ENCODE measurements around the gene TBC1D4.

The TBC1D4 gene

GRCh38 chr13:75458696-75459422, 23.1 kb downstream of the TBC1D4 start:
- H3K36me3 ChIP-seq: no peaks in the 10 kb centered on the region
- no peak overlapping the region for H3K27ac ChIP-seq
- H3K4me3 ChIP-seq (ENCODE audit: low read depth, low read length): no peak overlapping the region
- DNase-seq: no peak
- no peaks in the 10 kb centered on the region for H3K9me3 ChIP-seq (ENCODE audit: severe bottlenecking)
- no peaks in the 10 kb centered on the region for H3K27me3 ChIP-seq (ENCODE audit: insufficient read depth, low read depth, severe bottlenecking)
- TF ChIP-seq, protein P1, sequence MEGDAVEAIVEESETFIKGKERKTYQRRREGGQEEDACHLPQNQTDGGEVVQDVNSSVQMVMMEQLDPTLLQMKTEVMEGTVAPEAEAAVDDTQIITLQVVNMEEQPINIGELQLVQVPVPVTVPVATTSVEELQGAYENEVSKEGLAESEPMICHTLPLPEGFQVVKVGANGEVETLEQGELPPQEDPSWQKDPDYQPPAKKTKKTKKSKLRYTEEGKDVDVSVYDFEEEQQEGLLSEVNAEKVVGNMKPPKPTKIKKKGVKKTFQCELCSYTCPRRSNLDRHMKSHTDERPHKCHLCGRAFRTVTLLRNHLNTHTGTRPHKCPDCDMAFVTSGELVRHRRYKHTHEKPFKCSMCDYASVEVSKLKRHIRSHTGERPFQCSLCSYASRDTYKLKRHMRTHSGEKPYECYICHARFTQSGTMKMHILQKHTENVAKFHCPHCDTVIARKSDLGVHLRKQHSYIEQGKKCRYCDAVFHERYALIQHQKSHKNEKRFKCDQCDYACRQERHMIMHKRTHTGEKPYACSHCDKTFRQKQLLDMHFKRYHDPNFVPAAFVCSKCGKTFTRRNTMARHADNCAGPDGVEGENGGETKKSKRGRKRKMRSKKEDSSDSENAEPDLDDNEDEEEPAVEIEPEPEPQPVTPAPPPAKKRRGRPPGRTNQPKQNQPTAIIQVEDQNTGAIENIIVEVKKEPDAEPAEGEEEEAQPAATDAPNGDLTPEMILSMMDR (IDR thresholded peaks at IDR 0.05; ENCODE audit: low read depth, low read length): no peak

- TF ChIP-seq, protein P1 (IDR thresholded peaks at IDR 0.05; ENCODE audit: low read depth, low read length): no peak
- no peaks in the 10 kb centered on the region for H3K27me3 ChIP-seq (ENCODE audit: insufficient read depth, low read depth, severe bottlenecking)
- no peaks in the 10 kb centered on the region for H3K36me3 ChIP-seq
- no peak for DNase-seq
- H3K27ac ChIP-seq: no peak overlapping the region
- no peaks in the 10 kb centered on the region for H3K9me3 ChIP-seq (ENCODE audit: severe bottlenecking)
- no peak overlapping the region for H3K4me3 ChIP-seq (ENCODE audit: low read depth, low read length)
Observed at GRCh38 chr13:75455962-75456361, 26.0 kb downstream of the TBC1D4 start.

DNA sequence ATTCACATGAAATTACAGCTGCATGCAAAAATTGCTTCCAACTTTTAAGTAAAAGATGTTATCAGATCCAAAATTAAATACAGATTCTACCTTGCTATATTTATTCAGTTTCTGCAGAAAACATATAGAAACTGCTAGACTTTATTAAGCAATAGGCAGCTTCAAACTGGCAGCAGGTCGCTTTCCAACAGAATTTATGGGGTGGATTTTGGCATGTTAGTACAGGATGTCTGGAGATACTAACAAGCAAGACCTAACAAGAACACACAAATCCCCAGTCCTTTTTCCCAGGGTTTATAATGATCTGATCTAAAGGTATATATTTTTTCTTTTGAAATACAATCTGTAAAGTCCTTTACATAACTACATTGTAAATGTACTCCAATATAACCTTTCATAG, 27.5 kb downstream of the TBC1D4 start:
- Histone ChIP-seq H3K4me3 (ENCODE audit: low read depth, low read length) (no peak overlapping the region), H3K36me3 (no peaks in the 10 kb centered on the region), H3K27me3 (ENCODE audit: insufficient read depth, low read depth, severe bottlenecking) (no peaks in the 10 kb centered on the region), H3K27ac (no peak overlapping the region), H3K9me3 (ENCODE audit: severe bottlenecking) (no peaks in the 10 kb centered on the region)
- DNase-seq: no peak
- TF ChIP-seq, protein P1 (IDR thresholded peaks at IDR 0.05; ENCODE audit: low read depth, low read length): no peak

- DNase-seq: no peak
- TF ChIP-seq, protein P1 (IDR thresholded peaks at IDR 0.05; ENCODE audit: low read depth, low read length): no peak
- no peaks in the 10 kb centered on the region for H3K36me3 ChIP-seq
- no peak overlapping the region for H3K27ac ChIP-seq
- no peak overlapping the region for H3K4me3 ChIP-seq (ENCODE audit: low read depth, low read length)
- no peaks in the 10 kb centered on the region for H3K9me3 ChIP-seq (ENCODE audit: severe bottlenecking)
- H3K27me3 ChIP-seq (ENCODE audit: insufficient read depth, low read depth, severe bottlenecking): no peaks in the 10 kb centered on the region
Observed at GRCh38 chr13:75452564-75452963, 29.4 kb downstream of the TBC1D4 start.

DNA sequence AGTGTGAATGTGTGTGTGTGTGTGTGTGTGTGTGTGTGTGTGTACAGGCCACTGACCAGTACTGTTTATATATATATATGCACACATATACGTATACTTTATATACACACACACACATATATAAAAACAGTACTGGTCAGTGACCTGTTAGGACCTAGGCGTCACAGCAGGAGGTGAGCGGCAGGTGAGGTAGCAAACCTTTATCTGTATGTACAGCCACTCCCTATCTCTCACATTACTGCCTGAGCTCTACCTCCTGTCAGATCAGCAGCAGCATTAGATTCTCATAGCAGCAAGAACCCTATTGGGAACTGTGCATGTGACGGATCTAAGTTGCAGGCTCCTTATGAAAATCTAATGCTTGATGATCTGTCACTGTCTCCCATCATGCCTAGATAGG, 34.5 kb downstream of the TBC1D4 start:
- DNase-seq: no peak
- TF ChIP-seq, protein P1 (IDR thresholded peaks at IDR 0.05; ENCODE audit: low read depth, low read length): no peak
- Histone ChIP-seq H3K27me3 (ENCODE audit: insufficient read depth, low read depth, severe bottlenecking) (no peaks in the 10 kb centered on the region), H3K4me3 (ENCODE audit: low read depth, low read length) (no peak overlapping the region), H3K36me3 (no peaks in the 10 kb centered on the region), H3K9me3 (ENCODE audit: severe bottlenecking) (no peaks in the 10 kb centered on the region), H3K27ac (no peak overlapping the region)

DNA sequence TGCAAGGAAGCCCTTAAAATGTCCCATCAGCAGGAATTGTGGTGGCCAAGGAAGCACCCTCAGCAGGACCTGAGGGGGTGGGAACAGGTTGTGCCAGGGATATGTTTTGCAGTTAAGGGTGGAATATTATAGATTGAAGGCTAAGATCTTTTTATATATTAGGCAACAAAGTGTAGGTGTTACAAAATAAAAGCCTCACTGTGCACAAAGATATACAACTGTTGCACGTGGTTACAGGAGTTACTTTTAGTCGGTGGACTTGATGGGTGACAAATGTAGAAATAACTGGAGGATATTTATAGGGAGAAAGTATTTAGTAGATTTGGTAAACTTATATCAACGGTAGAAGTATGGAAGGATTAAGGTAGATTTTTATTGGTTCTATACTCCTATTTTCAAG, 35.1 kb downstream of the TBC1D4 start:
- TF ChIP-seq, protein P1 (IDR thresholded peaks at IDR 0.05; ENCODE audit: low read depth, low read length): no peak

More for the DNA sequence above, 35.1 kb downstream of the TBC1D4 start:
- Histone ChIP-seq H3K36me3 (no peaks in the 10 kb centered on the region), H3K27me3 (ENCODE audit: insufficient read depth, low read depth, severe bottlenecking) (no peaks in the 10 kb centered on the region), H3K27ac (no peak overlapping the region), H3K9me3 (ENCODE audit: severe bottlenecking) (no peaks in the 10 kb centered on the region), H3K4me3 (ENCODE audit: low read depth, low read length) (no peak overlapping the region)
- DNase-seq: no peak

Measured in WERI-Rb-1 (cell line).